Mesenchymal stem cell (in vitro differentiated cells and primary cell): ENCODE data around the gene ACADM.
"Not testable (repeated sequence)": the region's sequence is repeated elsewhere in the genome, so short reads cannot be mapped to it uniquely, and the experiment has no call there.

Experiments used
- DNase-seq: peaks from one replicate; pipeline ENCODE4 v3.0.0-alpha.2; 2013
- H2AFZ ChIP-seq: one replicate; pipeline ENCODE4 v1.6.1; 2013; ENCODE audit warnings: low read depth, mild to moderate bottlenecking, control low read depth, inconsistent platforms, low read length, moderate library complexity
- H2AK5ac ChIP-seq: 2 replicates; pipeline ENCODE4 v1.6.1; 2013; ENCODE audit warnings: low read length, moderate library complexity, mild to moderate bottlenecking, inconsistent platforms; ENCODE audit not compliant: severe bottlenecking
- H2BK120ac ChIP-seq: one replicate; pipeline ENCODE4 v1.6.1; 2013; ENCODE audit warnings: low read depth, mild to moderate bottlenecking, inconsistent platforms, low read length, moderate library complexity
- H2BK12ac ChIP-seq, 2 experiments: one replicate each; pipeline ENCODE4 v1.6.1; 2013; ENCODE audit warnings: inconsistent platforms in 2 of 2, low read length in 2 of 2, mild to moderate bottlenecking in 2 of 2, moderate library complexity in 2 of 2, control low read depth in 1 of 2
- H2BK15ac ChIP-seq: one replicate; pipeline ENCODE4 v1.6.1; 2013; ENCODE audit warnings: mild to moderate bottlenecking, low read depth, inconsistent platforms; ENCODE audit not compliant: poor library complexity, severe bottlenecking
- H2BK5ac ChIP-seq: 2 replicates; pipeline ENCODE4 v1.6.1; 2013; ENCODE audit warnings: low read depth, mild to moderate bottlenecking, low read length, control low read depth, inconsistent platforms; ENCODE audit not compliant: poor library complexity, severe bottlenecking
- H3K14ac ChIP-seq, 2 experiments: one replicate each; pipeline ENCODE4 v1.6.1; 2013; ENCODE audit warnings: inconsistent platforms in 2 of 2, low read length in 2 of 2, control low read depth in 1 of 2, mild to moderate bottlenecking in 1 of 2, moderate library complexity in 1 of 2
- H3K18ac ChIP-seq, 2 experiments: one replicate each; pipeline ENCODE4 v1.6.1; 2013; ENCODE audit warnings: inconsistent platforms in 2 of 2, low read length in 2 of 2, control low read depth in 1 of 2, low read depth in 1 of 2, mild to moderate bottlenecking in 1 of 2
- H3K23ac ChIP-seq, 2 experiments: one replicate each; pipeline ENCODE4 v1.6.1; 2013; ENCODE audit warnings: inconsistent platforms in 2 of 2, low read length in 2 of 2, mild to moderate bottlenecking in 2 of 2, moderate library complexity in 2 of 2, control low read depth in 1 of 2
- H3K27ac ChIP-seq: 2 replicates; pipeline ENCODE4 v1.5.1; 2013; ENCODE audit warnings: mild to moderate bottlenecking, moderate library complexity, low read length, control low read depth, inconsistent platforms; ENCODE audit not compliant: poor library complexity, severe bottlenecking
- H3K27me3 ChIP-seq, 2 experiments: 2 replicates each; pipeline versions ENCODE4 v1.6.1 to v1.7.0; 2013; ENCODE audit warnings: low read length in 2 of 2, mild to moderate bottlenecking in 2 of 2, moderate library complexity in 2 of 2, control low read depth in 1 of 2, inconsistent platforms in 1 of 2; ENCODE audit not compliant: control insufficient read depth in 1 of 2, insufficient read depth in 1 of 2
- H3K36me3 ChIP-seq, 2 experiments: 2 replicates each; pipeline versions ENCODE4 v1.6.1 to v1.7.0; 2013; ENCODE audit warnings: low read length in 2 of 2, control low read depth in 1 of 2, inconsistent platforms in 1 of 2, low read depth in 1 of 2, mild to moderate bottlenecking in 1 of 2; ENCODE audit not compliant: insufficient read depth in 2 of 2, control insufficient read depth in 1 of 2
- H3K4ac ChIP-seq, 2 experiments: one replicate each; pipeline ENCODE4 v1.6.1; 2013; ENCODE audit warnings: inconsistent platforms in 2 of 2, low read length in 2 of 2, mild to moderate bottlenecking in 2 of 2, moderate library complexity in 2 of 2, control low read depth in 1 of 2, low read depth in 1 of 2
- H3K4me1 ChIP-seq: 2 replicates; pipeline ENCODE4 v1.6.1; 2013; ENCODE audit warnings: low read depth, low read length, control low read depth; ENCODE audit not compliant: control insufficient read depth, insufficient read depth
- H3K4me2 ChIP-seq: 2 replicates; pipeline ENCODE4 v1.6.1; 2013; ENCODE audit warnings: low read length, mild to moderate bottlenecking, inconsistent platforms; ENCODE audit not compliant: poor library complexity, severe bottlenecking
- H3K4me3 ChIP-seq, 2 experiments: 2 replicates each; pipeline versions ENCODE4 v1.5.1 to v1.7.0; 2013; ENCODE audit warnings: low read length in 2 of 2, mild to moderate bottlenecking in 2 of 2, control low read depth in 1 of 2, low read depth in 1 of 2; ENCODE audit not compliant: insufficient read depth in 1 of 2
- H3K79me1 ChIP-seq: replicated peaks from 2 replicates; pipeline ENCODE4 v1.6.1; 2013; ENCODE audit warnings: mild to moderate bottlenecking, control low read depth, low read length, inconsistent platforms; ENCODE audit not compliant: poor library complexity, severe bottlenecking
- H3K9ac ChIP-seq: 2 replicates; pipeline ENCODE4 v1.7.0; 2013; ENCODE audit warnings: mild to moderate bottlenecking, low read length, moderate library complexity
- H3K9me3 ChIP-seq: 2 replicates; pipeline ENCODE4 v1.7.0; 2013; ENCODE audit warnings: mild to moderate bottlenecking, low read length; ENCODE audit not compliant: control insufficient read depth
- H4K8ac ChIP-seq: one replicate; pipeline ENCODE4 v1.6.1; 2013; ENCODE audit warnings: inconsistent platforms, mild to moderate bottlenecking, low read length, moderate library complexity
- H4K91ac ChIP-seq: one replicate; pipeline ENCODE4 v1.6.1; 2013; ENCODE audit warnings: mild to moderate bottlenecking, low read length, inconsistent platforms
- WGBS: methylation state at CpG from one replicate; pipeline ENCODE4 v1.1.7; 2013; ENCODE audit warnings: mixed read lengths; 5-methylcytosine and 5-hydroxymethylcytosine counted together

ACADM gene

GRCh38 chr1:75780183-75780582, 55.7 kb downstream of the ACADM start:
- H3K4me3 ChIP-seq, H3K18ac ChIP-seq, H3K36me3 ChIP-seq, H3K4me2 ChIP-seq, H3K27ac ChIP-seq, H3K14ac ChIP-seq, H3K4ac ChIP-seq, H2BK12ac ChIP-seq, H2BK5ac ChIP-seq, DNase-seq, H3K23ac ChIP-seq, H4K8ac ChIP-seq, H4K91ac ChIP-seq, H2BK15ac ChIP-seq, H3K27me3 ChIP-seq, H3K9ac ChIP-seq, H2AK5ac ChIP-seq, H3K79me1 ChIP-seq, H3K9me3 ChIP-seq, H3K4me1 ChIP-seq, H2BK120ac ChIP-seq, H2AFZ ChIP-seq: not testable (repeated sequence)
- WGBS = 97% methylated on average over 2 of the region's 4 CpGs

- H2AK5ac ChIP-seq, H2AFZ ChIP-seq, DNase-seq, H3K9ac ChIP-seq, H3K9me3 ChIP-seq, H3K27ac ChIP-seq, H3K27me3 ChIP-seq, H2BK120ac ChIP-seq, H3K4ac ChIP-seq, H3K4me1 ChIP-seq, H3K4me2 ChIP-seq, H3K14ac ChIP-seq, H2BK12ac ChIP-seq, H3K18ac ChIP-seq, H3K79me1 ChIP-seq, H2BK5ac ChIP-seq, H3K4me3 ChIP-seq, H4K8ac ChIP-seq, H2BK15ac ChIP-seq, H4K91ac ChIP-seq, H3K23ac ChIP-seq: not testable (repeated sequence)
- 100% methylated on average over 2 of the region's 4 CpGs for WGBS
- H3K36me3 ChIP-seq = peaks cover 3 to 14% of the 10 kb centered on the region in 2 experiments
Measured at GRCh38 chr1:75783920-75784319, 59.4 kb downstream of the ACADM start.

GRCh38 chr1:75785320-75785982, 60.9 kb downstream of the ACADM start:
- 24% methylated on average over 6 of the region's 9 CpGs for WGBS

DNA sequence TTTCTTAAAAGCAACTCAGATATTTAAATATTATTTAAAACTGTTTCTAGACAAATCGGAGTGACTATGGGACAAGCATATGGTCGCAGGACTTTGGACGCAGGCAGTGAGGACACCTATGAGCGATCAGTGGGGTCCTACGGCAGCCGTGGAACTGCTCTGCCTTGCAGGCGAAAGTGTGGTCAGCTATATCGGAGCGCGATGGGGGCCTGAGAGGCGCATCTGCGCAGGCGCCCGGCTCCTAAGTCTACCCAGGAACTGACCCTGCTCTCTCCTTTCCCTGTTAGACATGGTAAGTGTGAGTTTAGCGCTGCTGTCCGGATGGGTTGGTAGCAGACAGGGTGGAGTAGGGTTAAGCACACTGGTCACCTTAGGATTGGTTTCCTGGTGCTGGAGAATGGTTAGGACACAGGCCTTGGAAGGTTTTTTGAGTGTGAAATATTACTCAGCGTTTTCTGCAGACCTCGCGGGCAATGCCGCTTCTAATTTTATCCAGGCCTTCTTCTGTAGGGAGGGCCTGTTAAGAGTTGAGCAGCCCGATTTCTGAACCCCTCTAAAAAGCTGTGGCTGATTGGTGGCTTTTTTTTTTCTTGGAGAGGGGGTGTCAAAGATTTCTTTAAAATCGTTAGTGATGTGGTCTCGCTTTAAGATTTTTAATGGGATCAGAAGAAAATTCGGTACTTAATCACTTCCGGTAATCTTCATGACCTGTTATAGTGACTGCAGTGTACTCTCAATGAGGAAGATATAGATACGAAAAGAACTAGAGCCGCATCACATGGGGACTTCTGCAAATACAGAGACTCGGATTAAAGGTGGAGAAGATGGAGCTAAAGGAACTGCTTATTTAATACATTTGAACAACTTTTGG, 61.7 kb downstream of the ACADM start, which contains the start of gene RABGGTB:
Gene RABGGTB, plus strand, starts transcription at position 274 of the 871 bp plus-strand sequence. Its CDS starts 16 bp downstream, at position 290.
- Histone ChIP-seq H3K9me3 (no peaks in the 10 kb centered on the region), H3K23ac (peak within 1 kb of the TSS in 1 of 2 experiments; percentile 90), H3K27me3 (no peaks in the 10 kb centered on the region), H3K18ac (peak within 1 kb of the TSS; percentile 91 to 92), H4K91ac (peak within 1 kb of the TSS; percentile 50), H2BK12ac (no peak within 1 kb of the TSS), H3K4me3 (peak within 1 kb of the TSS; percentile 75 to 93), H2AK5ac (peak within 1 kb of the TSS; percentile 22), H3K4ac (peak within 1 kb of the TSS in 1 of 2 experiments; percentile 88), H3K27ac (peak within 1 kb of the TSS; percentile 92), H3K36me3 (peaks cover 3 to 37% of the 10 kb centered on the region in 2 experiments), H3K4me2 (peak within 1 kb of the TSS; percentile 86), H2BK5ac (peak within 1 kb of the TSS; percentile 90), H2BK120ac (peak within 1 kb of the TSS; percentile 73), H3K14ac (peak within 1 kb of the TSS in 1 of 2 experiments; percentile 86), H4K8ac (peak within 1 kb of the TSS; percentile 94), H3K9ac (peak within 1 kb of the TSS; percentile 99), H2BK15ac (no peak within 1 kb of the TSS), H2AFZ (peak within 1 kb of the TSS; percentile 44), H3K79me1 (peaks cover 4% of the 10 kb centered on the region), H3K4me1 (peaks cover 5% of the 10 kb centered on the region)
- DNase-seq = peak; percentile 96
- under 1% methylated on average over 25 of the region's 28 CpGs for WGBS

More at GRCh38 chr1:75785320-75785982, 60.9 kb downstream of the ACADM start:
- H3K9ac ChIP-seq = peak overlapping the region; percentile 99
- peaks cover 3% of the 10 kb centered on the region for H3K4me1 ChIP-seq
- H3K4me3 ChIP-seq = peak overlapping the region; percentile 33 to 93
- H2AFZ ChIP-seq = peak overlapping the region; percentile 44
- no peaks in the 10 kb centered on the region for H3K27me3 ChIP-seq
- peak overlapping the region; percentile 61 for H2BK120ac ChIP-seq
- DNase-seq = no peak
- H2BK5ac ChIP-seq = peak overlapping the region; percentile 62
- peak overlapping the region in 1 of 2 experiments; percentile 88 for H3K4ac ChIP-seq
- H3K9me3 ChIP-seq = no peaks in the 10 kb centered on the region
- H2BK12ac ChIP-seq = no peak overlapping the region
- peak overlapping the region; percentile 82 for H3K27ac ChIP-seq
- no peak overlapping the region for H3K23ac ChIP-seq
- peak overlapping the region; percentile 76 for H3K4me2 ChIP-seq
- H3K14ac ChIP-seq = no peak overlapping the region
- H4K91ac ChIP-seq = no peak overlapping the region
- H3K18ac ChIP-seq = peak overlapping the region; percentile 64 to 83
- peaks cover 2% of the 10 kb centered on the region for H3K79me1 ChIP-seq
- H2BK15ac ChIP-seq = no peak overlapping the region
- peak overlapping the region; percentile 94 for H4K8ac ChIP-seq
- H3K36me3 ChIP-seq = peaks cover 3 to 29% of the 10 kb centered on the region in 2 experiments
- peak overlapping the region; percentile 22 for H2AK5ac ChIP-seq
